Prostate gland (tissue), 2 donors: Measurements from ENCODE around the gene PAQR4. TPM values are rescaled to one million over a fixed set of nuclear protein-coding genes. Genes with fewer than 3 reads are reported as not detected.
A peak's percentile ranks its signal among the peaks of the same experiment; 100 is the strongest.

Experiments used
- DNase-seq: peaks from one replicate; pipeline ENCODE4 v3.0.0-alpha.2; 2019; ENCODE audit warnings: low spot score
- H3K27ac ChIP-seq, 2 donors: fragments of 200-600 bp; sonication (generic); 2 replicates each; pipeline ENCODE4 v1.5.1; 2017 to 2019
- H3K27me3 ChIP-seq: fragments of 200-600 bp; sonication (generic); replicated peaks from 2 replicates; pipeline ENCODE4 v1.5.1; 2019; ENCODE audit not compliant: insufficient read depth
- H3K36me3 ChIP-seq, 2 donors: fragments of 200-600 bp; sonication (generic); 1 replicate in 1 of 2; 2 replicates in 1 of 2; pipeline versions ENCODE4 v1.5.1 to v1.8.1; 2017 to 2019
- H3K4me1 ChIP-seq: fragments of 200-600 bp; sonication (generic); replicated peaks from 2 replicates; pipeline ENCODE4 v1.5.1; 2019
- H3K4me3 ChIP-seq, 2 donors: fragments of 200-600 bp; sonication (generic); 2 replicates each; pipeline ENCODE4 v1.5.1; 2017 to 2019
- H3K9me3 ChIP-seq: fragments of 200-600 bp; sonication (generic); 2 replicates; pipeline ENCODE4 v1.5.1; 2017
- CTCF ChIP-seq, 4 experiments: fragments of 200-600 bp in 2 of 4; fragments of 450-650 bp in 2 of 4; sonication (generic) in 2 of 4; IDR thresholded peaks; 1 replicate in 3 of 4; 2 replicates in 1 of 4; pipeline ENCODE4 v1.5.1; 2016 to 2019; ENCODE audit warnings: antibody characterized with exemption in 4 of 4, mild to moderate bottlenecking in 2 of 4, moderate library complexity in 2 of 4
- POLR2A ChIP-seq: fragments of 450-650 bp; IDR thresholded peaks from one replicate; pipeline ENCODE4 v1.6.1; 2016; ENCODE audit warnings: antibody characterized with exemption, mild to moderate bottlenecking
- POLR2AphosphoS5 ChIP-seq: sonication (generic); formaldehyde crosslinking; IDR thresholded peaks from one replicate; pipeline ENCODE4 v1.6.1; 2017; ENCODE audit warnings: antibody characterized with exemption
- WGBS: methylation state at CpG from one replicate; pipeline ENCODE4 v1.1.5; 2018; 5-methylcytosine and 5-hydroxymethylcytosine counted together
- intact Hi-C: fragments of 100-400 bp; cut with DNase I; formaldehyde crosslinking; loops from one replicate; pipeline ENCODE4 v1.14.2; 2022
- total RNA-seq, 2 donors: library from RNA; depleted of rRNA; stranded (reverse); fragments of >200 nt; gene quantifications; one replicate each; pipeline ENCODE4 v1.1.0, GENCODE V29; 2016

Gene PAQR4
- total RNA-seq, 2 donors from 2014 or later: 9.1 to 25.1 TPM

- DNase-seq: peak; percentile 56
- 60% methylated on average over 14 of the region's 14 CpGs for WGBS
- Histone ChIP-seq H3K27me3 (no peaks in the 10 kb centered on the region), H3K4me1 (no peaks in the 10 kb centered on the region), H3K36me3 (no peaks in the 10 kb centered on the region), H3K9me3 (no peaks in the 10 kb centered on the region), H3K27ac (no peak overlapping the region), H3K4me3 (no peak overlapping the region)
- intact Hi-C loops: no loop called here
- no peak for TF ChIP-seq CTCF (IDR thresholded peaks at IDR 0.05)
- TF ChIP-seq POLR2A: no peak
- peak; percentile 21 for TF ChIP-seq POLR2AphosphoS5
Observed at GRCh38 chr16:2992383-2993081, 23.4 kb downstream of the PAQR4 start.

GRCh38 chr16:2996298-2996697 lies 27.1 kb downstream of the PAQR4 start:
- DNase-seq: no peak
- intact Hi-C loops: no loop called here
- TF ChIP-seq POLR2AphosphoS5 (no peak), CTCF (IDR thresholded peaks at IDR 0.05) (no peak), POLR2A (no peak)
- H3K27me3 ChIP-seq: no peaks in the 10 kb centered on the region
- H3K4me1 ChIP-seq: no peaks in the 10 kb centered on the region
- WGBS: 81% methylated on average over 13 of the region's 13 CpGs
- no peaks in the 10 kb centered on the region for H3K9me3 ChIP-seq
- no peaks in the 10 kb centered on the region for H3K36me3 ChIP-seq
- H3K4me3 ChIP-seq: no peak overlapping the region
- H3K27ac ChIP-seq: no peak overlapping the region

GRCh38 chr16:2999929-3000328 lies 30.8 kb downstream of the PAQR4 start:
- no peaks in the 10 kb centered on the region for H3K36me3 ChIP-seq
- no peaks in the 10 kb centered on the region for H3K4me1 ChIP-seq
- H3K9me3 ChIP-seq: no peaks in the 10 kb centered on the region
- H3K27ac ChIP-seq: no peak overlapping the region
- H3K4me3 ChIP-seq: no peak overlapping the region
- intact Hi-C loops: no loop called here
- H3K27me3 ChIP-seq: no peaks in the 10 kb centered on the region
- WGBS: 86% methylated on average over 6 of the region's 6 CpGs
- DNase-seq: no peak
- no peak for TF ChIP-seq CTCF (IDR thresholded peaks at IDR 0.05)

GRCh38 chr16:3000540-3000939 lies 31.4 kb downstream of the PAQR4 start:
- DNase-seq: no peak
- WGBS: 75% methylated on average over 3 of the region's 4 CpGs
- intact Hi-C loops: no loop called here
- no peak overlapping the region for H3K27ac ChIP-seq
- no peaks in the 10 kb centered on the region for H3K36me3 ChIP-seq
- H3K9me3 ChIP-seq: no peaks in the 10 kb centered on the region
- H3K4me3 ChIP-seq: no peak overlapping the region
- H3K4me1 ChIP-seq: no peaks in the 10 kb centered on the region
- TF ChIP-seq CTCF (IDR thresholded peaks at IDR 0.05) (no peak), POLR2AphosphoS5 (no peak), POLR2A (no peak)
- no peaks in the 10 kb centered on the region for H3K27me3 ChIP-seq

GRCh38 chr16:3001316-3001715 lies 32.2 kb downstream of the PAQR4 start:
- H3K4me1 ChIP-seq: no peaks in the 10 kb centered on the region
- DNase-seq: no peak
- intact Hi-C loops: no loop called here
- no peaks in the 10 kb centered on the region for H3K9me3 ChIP-seq
- no peak overlapping the region for H3K27ac ChIP-seq
- no peak for TF ChIP-seq CTCF (IDR thresholded peaks at IDR 0.05)
- TF ChIP-seq POLR2AphosphoS5: no peak
- no peak for TF ChIP-seq POLR2A
- no peaks in the 10 kb centered on the region for H3K27me3 ChIP-seq
- H3K4me3 ChIP-seq: no peak overlapping the region
- WGBS: 82% methylated on average over 12 of the region's 12 CpGs
- H3K36me3 ChIP-seq: no peaks in the 10 kb centered on the region
